SK-N-SH (cell line): ENCODE measurements around the gene CD300C.

Experiments
- CHD2 ChIP-seq: fragments of 150-350 bp; IDR thresholded peaks from 2 replicates; pipeline ENCODE4 v1.6.1; 2018; ENCODE audit warnings: low read length; ENCODE audit not compliant: partially characterized antibody
- EP300 ChIP-seq, 2 experiments: IDR thresholded peaks; 2 replicates each; pipeline versions ENCODE4 v1.4.0 to v1.6.1; 2012; ENCODE audit warnings: borderline replicate concordance in 1 of 2, low read depth in 1 of 2, low read length in 1 of 2
- FOXM1 ChIP-seq: IDR thresholded peaks from 2 replicates; pipeline ENCODE4 v1.4.0; 2012; ENCODE audit warnings: low read depth, mild to moderate bottlenecking
- GABPA ChIP-seq: IDR thresholded peaks from 2 replicates; pipeline ENCODE4 v1.4.0; 2012; ENCODE audit warnings: low read depth, mild to moderate bottlenecking
- JUND ChIP-seq: IDR thresholded peaks from 2 replicates; pipeline ENCODE4 v1.4.0; 2012
- POLR2AphosphoS5 ChIP-seq: IDR thresholded peaks from 2 replicates; pipeline ENCODE4 v1.6.1; 2012; ENCODE audit warnings: low read depth, low read length
- SMC3 ChIP-seq: IDR thresholded peaks from 2 replicates; pipeline ENCODE4 v1.6.1; 2012; ENCODE audit warnings: low read depth, low read length, improper control_type of control experiment
- TCF12 ChIP-seq: IDR thresholded peaks from 2 replicates; pipeline ENCODE4 v1.4.0; 2012
- TF ChIP-seq, protein P1 (sequence below): IDR thresholded peaks from 2 replicates; pipeline ENCODE4 v1.4.0; 2012; ENCODE audit warnings: low read depth
- TF ChIP-seq, protein P2 (sequence below): fragments of 200-600 bp; sonication (generic); IDR thresholded peaks from 2 replicates; pipeline ENCODE4 v1.6.1; 2017; ENCODE audit warnings: antibody characterized with exemption, mild to moderate bottlenecking, moderate library complexity
- TF ChIP-seq, protein P3 (sequence below): fragments of 150-350 bp; IDR thresholded peaks from 2 replicates; pipeline ENCODE4 v1.6.1; 2017; ENCODE audit warnings: antibody characterized with exemption, low read length, low read depth, borderline replicate concordance
- TF ChIP-seq, protein P4 (sequence below): IDR thresholded peaks from 2 replicates; pipeline ENCODE4 v1.6.1; 2012; ENCODE audit warnings: mild to moderate bottlenecking, low read depth, low read length, moderate library complexity

DNA sequence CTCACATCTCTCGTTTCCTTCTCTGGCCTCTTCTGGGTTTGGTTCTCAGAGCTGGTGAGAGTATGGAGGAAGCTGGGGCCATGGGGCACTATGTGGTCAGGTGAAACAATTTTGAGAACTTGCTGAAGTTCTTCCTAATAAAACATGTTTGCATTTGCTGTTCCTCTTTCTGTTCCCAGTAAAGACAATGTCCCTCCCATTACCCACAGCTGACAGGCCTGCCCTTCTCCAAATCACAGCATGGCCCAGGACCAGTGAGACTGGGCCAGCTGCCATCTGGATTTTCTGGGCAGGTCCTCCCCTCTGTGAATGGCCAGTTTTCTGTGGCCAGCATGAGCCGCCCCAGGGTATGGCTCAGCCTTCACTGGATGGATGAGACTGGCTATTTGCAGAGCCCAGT lies 21.5 kb upstream of the CD300C start, which contains the start of gene CD300H:
- TF ChIP-seq, protein P1, sequence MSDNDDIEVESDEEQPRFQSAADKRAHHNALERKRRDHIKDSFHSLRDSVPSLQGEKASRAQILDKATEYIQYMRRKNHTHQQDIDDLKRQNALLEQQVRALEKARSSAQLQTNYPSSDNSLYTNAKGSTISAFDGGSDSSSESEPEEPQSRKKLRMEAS, result no peak
- TF ChIP-seq SMC3 (no peak), POLR2AphosphoS5 (no peak), GABPA (no peak), FOXM1 (no peak), EP300 (IDR thresholded peaks at IDR 0.05; ENCODE audit: borderline replicate concordance in 1 of 2, low read depth in 1 of 2, low read length in 1 of 2) (no peak), JUND (no peak), TCF12 (no peak), CHD2 (no peak)
- TF ChIP-seq, protein P2, sequence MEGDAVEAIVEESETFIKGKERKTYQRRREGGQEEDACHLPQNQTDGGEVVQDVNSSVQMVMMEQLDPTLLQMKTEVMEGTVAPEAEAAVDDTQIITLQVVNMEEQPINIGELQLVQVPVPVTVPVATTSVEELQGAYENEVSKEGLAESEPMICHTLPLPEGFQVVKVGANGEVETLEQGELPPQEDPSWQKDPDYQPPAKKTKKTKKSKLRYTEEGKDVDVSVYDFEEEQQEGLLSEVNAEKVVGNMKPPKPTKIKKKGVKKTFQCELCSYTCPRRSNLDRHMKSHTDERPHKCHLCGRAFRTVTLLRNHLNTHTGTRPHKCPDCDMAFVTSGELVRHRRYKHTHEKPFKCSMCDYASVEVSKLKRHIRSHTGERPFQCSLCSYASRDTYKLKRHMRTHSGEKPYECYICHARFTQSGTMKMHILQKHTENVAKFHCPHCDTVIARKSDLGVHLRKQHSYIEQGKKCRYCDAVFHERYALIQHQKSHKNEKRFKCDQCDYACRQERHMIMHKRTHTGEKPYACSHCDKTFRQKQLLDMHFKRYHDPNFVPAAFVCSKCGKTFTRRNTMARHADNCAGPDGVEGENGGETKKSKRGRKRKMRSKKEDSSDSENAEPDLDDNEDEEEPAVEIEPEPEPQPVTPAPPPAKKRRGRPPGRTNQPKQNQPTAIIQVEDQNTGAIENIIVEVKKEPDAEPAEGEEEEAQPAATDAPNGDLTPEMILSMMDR, result no peak
- TF ChIP-seq, protein P3, sequence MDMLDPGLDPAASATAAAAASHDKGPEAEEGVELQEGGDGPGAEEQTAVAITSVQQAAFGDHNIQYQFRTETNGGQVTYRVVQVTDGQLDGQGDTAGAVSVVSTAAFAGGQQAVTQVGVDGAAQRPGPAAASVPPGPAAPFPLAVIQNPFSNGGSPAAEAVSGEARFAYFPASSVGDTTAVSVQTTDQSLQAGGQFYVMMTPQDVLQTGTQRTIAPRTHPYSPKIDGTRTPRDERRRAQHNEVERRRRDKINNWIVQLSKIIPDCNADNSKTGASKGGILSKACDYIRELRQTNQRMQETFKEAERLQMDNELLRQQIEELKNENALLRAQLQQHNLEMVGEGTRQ, result no peak
- TF ChIP-seq, protein P4, sequence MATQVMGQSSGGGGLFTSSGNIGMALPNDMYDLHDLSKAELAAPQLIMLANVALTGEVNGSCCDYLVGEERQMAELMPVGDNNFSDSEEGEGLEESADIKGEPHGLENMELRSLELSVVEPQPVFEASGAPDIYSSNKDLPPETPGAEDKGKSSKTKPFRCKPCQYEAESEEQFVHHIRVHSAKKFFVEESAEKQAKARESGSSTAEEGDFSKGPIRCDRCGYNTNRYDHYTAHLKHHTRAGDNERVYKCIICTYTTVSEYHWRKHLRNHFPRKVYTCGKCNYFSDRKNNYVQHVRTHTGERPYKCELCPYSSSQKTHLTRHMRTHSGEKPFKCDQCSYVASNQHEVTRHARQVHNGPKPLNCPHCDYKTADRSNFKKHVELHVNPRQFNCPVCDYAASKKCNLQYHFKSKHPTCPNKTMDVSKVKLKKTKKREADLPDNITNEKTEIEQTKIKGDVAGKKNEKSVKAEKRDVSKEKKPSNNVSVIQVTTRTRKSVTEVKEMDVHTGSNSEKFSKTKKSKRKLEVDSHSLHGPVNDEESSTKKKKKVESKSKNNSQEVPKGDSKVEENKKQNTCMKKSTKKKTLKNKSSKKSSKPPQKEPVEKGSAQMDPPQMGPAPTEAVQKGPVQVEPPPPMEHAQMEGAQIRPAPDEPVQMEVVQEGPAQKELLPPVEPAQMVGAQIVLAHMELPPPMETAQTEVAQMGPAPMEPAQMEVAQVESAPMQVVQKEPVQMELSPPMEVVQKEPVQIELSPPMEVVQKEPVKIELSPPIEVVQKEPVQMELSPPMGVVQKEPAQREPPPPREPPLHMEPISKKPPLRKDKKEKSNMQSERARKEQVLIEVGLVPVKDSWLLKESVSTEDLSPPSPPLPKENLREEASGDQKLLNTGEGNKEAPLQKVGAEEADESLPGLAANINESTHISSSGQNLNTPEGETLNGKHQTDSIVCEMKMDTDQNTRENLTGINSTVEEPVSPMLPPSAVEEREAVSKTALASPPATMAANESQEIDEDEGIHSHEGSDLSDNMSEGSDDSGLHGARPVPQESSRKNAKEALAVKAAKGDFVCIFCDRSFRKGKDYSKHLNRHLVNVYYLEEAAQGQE, result no peak
